ENCODE data around the gene TMLHE.
"Not testable (repeated sequence)": the region's sequence is repeated elsewhere in the genome, so short reads cannot be mapped to it uniquely, and the experiment has no call there.

DNA sequence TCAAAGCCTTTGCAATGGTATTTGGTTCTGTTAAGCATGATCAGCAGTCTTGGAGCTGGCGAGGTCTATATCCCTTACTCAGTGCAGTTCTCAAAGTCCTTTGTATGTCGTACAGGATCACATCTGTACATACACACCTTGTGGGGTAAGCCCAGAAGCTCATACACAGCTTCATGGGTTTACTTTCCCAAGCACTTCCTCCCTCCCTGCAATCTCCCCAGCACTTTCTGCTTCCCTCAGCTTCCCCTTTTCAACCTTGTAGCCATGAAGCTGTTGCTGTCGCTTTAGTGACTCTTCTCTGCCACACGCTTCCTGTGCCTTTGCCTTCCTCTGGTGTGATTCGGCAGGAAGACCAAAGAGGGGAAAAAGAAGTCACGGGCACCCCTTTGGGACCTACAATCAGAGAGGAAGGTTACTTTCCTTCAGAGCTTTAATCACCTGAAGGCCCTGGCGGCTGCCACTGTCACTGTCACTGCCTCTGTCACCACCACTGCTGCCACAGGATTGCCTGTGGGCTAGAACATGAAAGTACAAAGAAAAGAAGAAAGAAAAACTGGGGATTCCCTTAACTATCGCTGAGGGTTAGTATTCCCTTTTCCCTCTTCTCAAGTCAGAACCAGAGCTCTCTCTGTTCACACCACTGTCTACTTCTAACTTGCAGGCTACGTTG, 146.3 kb downstream of the TMLHE start:
- TF ChIP-seq, protein P1, sequence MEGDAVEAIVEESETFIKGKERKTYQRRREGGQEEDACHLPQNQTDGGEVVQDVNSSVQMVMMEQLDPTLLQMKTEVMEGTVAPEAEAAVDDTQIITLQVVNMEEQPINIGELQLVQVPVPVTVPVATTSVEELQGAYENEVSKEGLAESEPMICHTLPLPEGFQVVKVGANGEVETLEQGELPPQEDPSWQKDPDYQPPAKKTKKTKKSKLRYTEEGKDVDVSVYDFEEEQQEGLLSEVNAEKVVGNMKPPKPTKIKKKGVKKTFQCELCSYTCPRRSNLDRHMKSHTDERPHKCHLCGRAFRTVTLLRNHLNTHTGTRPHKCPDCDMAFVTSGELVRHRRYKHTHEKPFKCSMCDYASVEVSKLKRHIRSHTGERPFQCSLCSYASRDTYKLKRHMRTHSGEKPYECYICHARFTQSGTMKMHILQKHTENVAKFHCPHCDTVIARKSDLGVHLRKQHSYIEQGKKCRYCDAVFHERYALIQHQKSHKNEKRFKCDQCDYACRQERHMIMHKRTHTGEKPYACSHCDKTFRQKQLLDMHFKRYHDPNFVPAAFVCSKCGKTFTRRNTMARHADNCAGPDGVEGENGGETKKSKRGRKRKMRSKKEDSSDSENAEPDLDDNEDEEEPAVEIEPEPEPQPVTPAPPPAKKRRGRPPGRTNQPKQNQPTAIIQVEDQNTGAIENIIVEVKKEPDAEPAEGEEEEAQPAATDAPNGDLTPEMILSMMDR (IDR thresholded peaks at IDR 0.05) = not testable (repeated sequence)
- not testable (repeated sequence) for TF ChIP-seq POLR2AphosphoS5, POLR2A, EP300 (IDR thresholded peaks at IDR 0.05)
